Measurements from ENCODE around the gene TMEM89. TPM values are rescaled to one million over a fixed set of nuclear protein-coding genes. Genes with fewer than 3 reads are reported as not detected.

Gene TMEM89
- total and polyA plus RNA-seq, 2 of the 4 experiments (the other 2 are of a cell fraction) = 0.15 TPM; not detected in 1

DNA sequence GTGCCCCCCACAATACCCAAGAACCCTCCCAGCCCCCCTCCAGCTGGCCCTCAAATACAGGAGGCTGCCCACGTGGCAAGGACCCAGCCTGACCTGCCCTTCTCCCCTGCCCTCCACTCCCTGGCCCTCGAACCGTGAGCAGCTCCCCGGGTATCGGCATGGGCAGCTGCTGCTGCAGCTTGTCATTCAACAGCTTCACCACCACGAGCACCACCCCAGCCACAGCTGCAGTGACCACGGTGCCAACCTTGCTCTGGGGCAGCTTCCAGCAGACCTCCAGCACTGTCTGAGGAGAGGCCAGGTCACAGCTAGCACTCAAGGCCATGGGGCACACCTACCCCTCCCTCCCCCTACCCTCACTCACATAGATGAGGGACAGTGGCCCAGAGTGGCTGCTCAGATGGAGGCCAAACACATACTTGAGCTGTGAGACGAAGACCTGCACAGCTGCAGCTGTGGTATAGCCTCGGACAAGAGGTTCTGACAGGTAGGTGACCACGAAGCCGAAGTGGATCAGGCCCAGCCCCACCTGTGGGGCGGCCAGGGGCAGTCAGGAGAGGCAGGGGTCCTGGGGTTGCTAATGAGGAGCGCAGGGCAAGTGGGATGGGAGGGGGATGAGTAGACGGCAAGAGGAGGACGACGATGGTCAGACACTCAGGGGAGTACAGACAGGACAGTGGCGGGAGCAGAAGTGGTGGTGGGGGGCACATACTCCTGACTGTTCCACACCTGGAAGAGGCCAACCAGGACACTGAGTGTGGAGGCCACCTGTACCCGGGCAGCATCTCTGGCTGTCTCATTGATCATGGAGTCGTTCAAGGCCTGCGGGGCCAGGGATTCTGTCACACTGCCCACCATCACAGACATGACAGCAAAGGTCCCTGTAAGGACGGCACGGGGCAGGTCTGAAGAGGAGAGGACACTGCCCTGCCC lies 10.2 kb upstream of the TMEM89 start:
- TF ChIP-seq BHLHE40 (IDR thresholded peaks at IDR 0.05; ENCODE audit: low read depth, low read length) = no peak
- TF ChIP-seq CHD1 (IDR thresholded peaks at IDR 0.05; ENCODE audit: low read depth, low read length) = no peak
- no peak for TF ChIP-seq MAFK (IDR thresholded peaks at IDR 0.05; ENCODE audit: low read depth, low read length)
- no peak for TF ChIP-seq RCOR1 (IDR thresholded peaks at IDR 0.05; ENCODE audit: insufficient replicate concordance, low read length)
- no peak for TF ChIP-seq NFE2L2 (IDR thresholded peaks at IDR 0.05; ENCODE audit: low read depth, low read length)
- TF ChIP-seq RFX5 (IDR thresholded peaks at IDR 0.05; ENCODE audit: low read depth, low read length) = no peak
- TF ChIP-seq MXI1 (IDR thresholded peaks at IDR 0.05; ENCODE audit: borderline replicate concordance, low read depth, low read length) = no peak
- no peak for TF ChIP-seq RAD21 (IDR thresholded peaks at IDR 0.05; ENCODE audit: low read length)
- TF ChIP-seq SMC3 (IDR thresholded peaks at IDR 0.05; ENCODE audit: low read depth, low read length) = no peak
- TF ChIP-seq, protein P1, sequence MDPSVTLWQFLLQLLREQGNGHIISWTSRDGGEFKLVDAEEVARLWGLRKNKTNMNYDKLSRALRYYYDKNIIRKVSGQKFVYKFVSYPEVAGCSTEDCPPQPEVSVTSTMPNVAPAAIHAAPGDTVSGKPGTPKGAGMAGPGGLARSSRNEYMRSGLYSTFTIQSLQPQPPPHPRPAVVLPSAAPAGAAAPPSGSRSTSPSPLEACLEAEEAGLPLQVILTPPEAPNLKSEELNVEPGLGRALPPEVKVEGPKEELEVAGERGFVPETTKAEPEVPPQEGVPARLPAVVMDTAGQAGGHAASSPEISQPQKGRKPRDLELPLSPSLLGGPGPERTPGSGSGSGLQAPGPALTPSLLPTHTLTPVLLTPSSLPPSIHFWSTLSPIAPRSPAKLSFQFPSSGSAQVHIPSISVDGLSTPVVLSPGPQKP (IDR thresholded peaks at IDR 0.05; ENCODE audit: borderline replicate concordance, low read depth, low read length) = no peak
- TF ChIP-seq, protein P2, sequence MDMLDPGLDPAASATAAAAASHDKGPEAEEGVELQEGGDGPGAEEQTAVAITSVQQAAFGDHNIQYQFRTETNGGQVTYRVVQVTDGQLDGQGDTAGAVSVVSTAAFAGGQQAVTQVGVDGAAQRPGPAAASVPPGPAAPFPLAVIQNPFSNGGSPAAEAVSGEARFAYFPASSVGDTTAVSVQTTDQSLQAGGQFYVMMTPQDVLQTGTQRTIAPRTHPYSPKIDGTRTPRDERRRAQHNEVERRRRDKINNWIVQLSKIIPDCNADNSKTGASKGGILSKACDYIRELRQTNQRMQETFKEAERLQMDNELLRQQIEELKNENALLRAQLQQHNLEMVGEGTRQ (IDR thresholded peaks at IDR 0.05; ENCODE audit: low read depth, low read length) = no peak
- TF ChIP-seq, protein P3, sequence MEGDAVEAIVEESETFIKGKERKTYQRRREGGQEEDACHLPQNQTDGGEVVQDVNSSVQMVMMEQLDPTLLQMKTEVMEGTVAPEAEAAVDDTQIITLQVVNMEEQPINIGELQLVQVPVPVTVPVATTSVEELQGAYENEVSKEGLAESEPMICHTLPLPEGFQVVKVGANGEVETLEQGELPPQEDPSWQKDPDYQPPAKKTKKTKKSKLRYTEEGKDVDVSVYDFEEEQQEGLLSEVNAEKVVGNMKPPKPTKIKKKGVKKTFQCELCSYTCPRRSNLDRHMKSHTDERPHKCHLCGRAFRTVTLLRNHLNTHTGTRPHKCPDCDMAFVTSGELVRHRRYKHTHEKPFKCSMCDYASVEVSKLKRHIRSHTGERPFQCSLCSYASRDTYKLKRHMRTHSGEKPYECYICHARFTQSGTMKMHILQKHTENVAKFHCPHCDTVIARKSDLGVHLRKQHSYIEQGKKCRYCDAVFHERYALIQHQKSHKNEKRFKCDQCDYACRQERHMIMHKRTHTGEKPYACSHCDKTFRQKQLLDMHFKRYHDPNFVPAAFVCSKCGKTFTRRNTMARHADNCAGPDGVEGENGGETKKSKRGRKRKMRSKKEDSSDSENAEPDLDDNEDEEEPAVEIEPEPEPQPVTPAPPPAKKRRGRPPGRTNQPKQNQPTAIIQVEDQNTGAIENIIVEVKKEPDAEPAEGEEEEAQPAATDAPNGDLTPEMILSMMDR (conservative IDR thresholded peaks at IDR 0.05; ENCODE audit: low read depth, low read length) = no peak
- no peak overlapping the region for H3K4me2 ChIP-seq (ENCODE audit: low read depth, low read length)
- ChIA-PET CTCF (no interaction called here), POLR2A (ENCODE audit: unreplicated experiment) (no interaction called here)
- no peak for DNase-seq
- no peak overlapping the region for H2BK5ac ChIP-seq (ENCODE audit: low read depth, low read length, poor library complexity, severe bottlenecking)
- no peak overlapping the region for H4K8ac ChIP-seq (ENCODE audit: low read depth in 2 of 2, low read length in 2 of 2)
- no peak overlapping the region for H3K27ac ChIP-seq (ENCODE audit: insufficient read depth, low read length)
- H3K18ac ChIP-seq (ENCODE audit: low read depth, low read length) = no peak overlapping the region
- peaks cover 12% of the 10 kb centered on the region for H3K9me1 ChIP-seq (ENCODE audit: insufficient read depth, low read length)
- 85% methylated on average over 7 of the region's 22 CpGs; no CpG with 5 or more reads in 1 of the 2 experiments for WGBS, 2 experiments (ENCODE audit: extremely low coverage in 2 of 2, insufficient read length in 1 of 2)
- H3K36me3 ChIP-seq (ENCODE audit: control insufficient read depth, insufficient read depth, low read length) = peaks cover 70% of the 10 kb centered on the region
- H3K4ac ChIP-seq (ENCODE audit: low read depth, low read length) = no peak overlapping the region
- no peak overlapping the region for H2AK9ac ChIP-seq (replicated peaks; ENCODE audit: low read depth, low read length, poor library complexity)
- no peak overlapping the region for H3K9ac ChIP-seq (ENCODE audit: low read depth, low read length)
- intact Hi-C loops (cut with micrococcal nuclease) (loop anchor here (10.0 kb wide), 1 partner anchor 187 kb away; the partner anchor contains the start of genes ATRIP, CCDC51 and TMA7), in situ Hi-C loops (cut with MboI; ENCODE audit: low sequenced_read_pairs) (no loop called here), dilution Hi-C loops (cut with HindIII; ENCODE audit: low sequenced_read_pairs, unreplicated experiment) (no loop called here)
- no peak for ATAC-seq (ENCODE audit: low read depth)
- no peaks in the 10 kb centered on the region for H3K9me3 ChIP-seq (ENCODE audit: control insufficient read depth, insufficient read depth, low read length)
- peaks cover 51% of the 10 kb centered on the region for H4K20me1 ChIP-seq (ENCODE audit: insufficient read depth, low read length)
- H2BK15ac ChIP-seq (ENCODE audit: low read depth, low read length) = no peak overlapping the region
- H2BK20ac ChIP-seq (ENCODE audit: low read depth, low read length) = no peak overlapping the region
- no peak overlapping the region for H2AK5ac ChIP-seq (ENCODE audit: low read depth, low read length)
- no peak overlapping the region for H3K23ac ChIP-seq (ENCODE audit: low read depth, low read length)
- no peak overlapping the region for H3K56ac ChIP-seq (ENCODE audit: extremely low read depth, insufficient read depth, low read length)
- BruUV-seq (replicated peaks) = no TSS peak
- no peak overlapping the region for H4K91ac ChIP-seq (ENCODE audit: insufficient read depth, low read depth, low read length)
- H2BK120ac ChIP-seq (ENCODE audit: low read depth, low read length) = no peak overlapping the region
- no peak overlapping the region for H3K14ac ChIP-seq (replicated peaks; ENCODE audit: low read depth, low read length)
- H3K4me1 ChIP-seq (ENCODE audit: control insufficient read depth, insufficient read depth, low read length) = peaks cover 18% of the 10 kb centered on the region
- H2AFZ ChIP-seq (replicated peaks; ENCODE audit: low read length, poor library complexity) = peak overlapping the region; percentile 51
- H3K79me1 ChIP-seq (ENCODE audit: low read depth in 1 of 2, low read length in 2 of 2) = peaks cover 39 to 66% of the 10 kb centered on the region in 2 experiments
- no peak overlapping the region for H4K5ac ChIP-seq (ENCODE audit: low read depth, low read length)
- no peaks in the 10 kb centered on the region for H3K27me3 ChIP-seq (ENCODE audit: control insufficient read depth, insufficient read depth, low read length)
- H3K4me3 ChIP-seq (ENCODE audit: insufficient read depth, low read depth, low read length) = no peak overlapping the region
